ENCODE data around the gene PPM1D.
A peak's percentile ranks its signal among the peaks of the same experiment; 100 is the strongest.
"Not testable (repeated sequence)": the region's sequence is repeated elsewhere in the genome, so short reads cannot be mapped to it uniquely, and the experiment has no call there.

The PPM1D gene

DNA sequence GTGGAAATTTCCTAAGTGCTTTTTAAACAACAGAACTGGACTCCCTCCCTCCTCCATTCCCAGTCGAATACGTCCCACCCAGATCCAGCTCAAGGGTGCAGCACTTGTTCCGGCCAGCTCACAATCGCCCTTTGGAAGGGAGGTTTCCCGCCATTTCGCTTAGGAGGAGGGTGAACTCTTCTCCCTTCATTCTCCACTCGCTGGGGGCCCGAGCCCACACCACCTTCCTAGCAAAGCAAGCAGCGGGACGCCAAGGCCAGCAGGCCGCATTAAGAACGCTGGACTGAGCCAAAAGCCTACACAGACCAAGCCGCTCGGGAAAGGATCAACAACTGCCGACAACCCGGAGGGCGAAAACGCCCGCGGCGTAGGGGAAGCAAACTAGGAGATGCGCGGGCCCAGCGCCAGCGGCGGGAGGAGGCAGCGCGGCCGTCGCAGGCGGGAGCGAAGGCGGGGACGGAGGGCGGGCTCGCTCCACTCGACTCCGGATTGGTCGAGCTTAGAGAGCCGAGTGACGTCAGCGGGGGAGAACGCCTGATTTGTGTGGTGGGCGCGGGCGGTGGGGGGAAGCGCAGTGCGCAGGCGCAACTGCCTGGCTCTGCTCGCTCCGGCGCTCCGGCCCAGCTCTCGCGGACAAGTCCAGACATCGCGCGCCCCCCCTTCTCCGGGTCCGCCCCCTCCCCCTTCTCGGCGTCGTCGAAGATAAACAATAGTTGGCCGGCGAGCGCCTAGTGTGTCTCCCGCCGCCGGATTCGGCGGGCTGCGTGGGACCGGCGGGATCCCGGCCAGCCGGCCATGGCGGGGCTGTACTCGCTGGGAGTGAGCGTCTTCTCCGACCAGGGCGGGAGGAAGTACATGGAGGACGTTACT, at the start of gene PPM1D:
PPM1D (plus strand) TSS at position 574 of the 870 bp plus-strand sequence; CDS start at position 796, 222 bp downstream.
- TF ChIP-seq, protein P1, sequence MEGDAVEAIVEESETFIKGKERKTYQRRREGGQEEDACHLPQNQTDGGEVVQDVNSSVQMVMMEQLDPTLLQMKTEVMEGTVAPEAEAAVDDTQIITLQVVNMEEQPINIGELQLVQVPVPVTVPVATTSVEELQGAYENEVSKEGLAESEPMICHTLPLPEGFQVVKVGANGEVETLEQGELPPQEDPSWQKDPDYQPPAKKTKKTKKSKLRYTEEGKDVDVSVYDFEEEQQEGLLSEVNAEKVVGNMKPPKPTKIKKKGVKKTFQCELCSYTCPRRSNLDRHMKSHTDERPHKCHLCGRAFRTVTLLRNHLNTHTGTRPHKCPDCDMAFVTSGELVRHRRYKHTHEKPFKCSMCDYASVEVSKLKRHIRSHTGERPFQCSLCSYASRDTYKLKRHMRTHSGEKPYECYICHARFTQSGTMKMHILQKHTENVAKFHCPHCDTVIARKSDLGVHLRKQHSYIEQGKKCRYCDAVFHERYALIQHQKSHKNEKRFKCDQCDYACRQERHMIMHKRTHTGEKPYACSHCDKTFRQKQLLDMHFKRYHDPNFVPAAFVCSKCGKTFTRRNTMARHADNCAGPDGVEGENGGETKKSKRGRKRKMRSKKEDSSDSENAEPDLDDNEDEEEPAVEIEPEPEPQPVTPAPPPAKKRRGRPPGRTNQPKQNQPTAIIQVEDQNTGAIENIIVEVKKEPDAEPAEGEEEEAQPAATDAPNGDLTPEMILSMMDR (conservative IDR thresholded peaks at IDR 0.05): no peak
- H3K27ac ChIP-seq: peak within 1 kb of the TSS; percentile 89

DNA sequence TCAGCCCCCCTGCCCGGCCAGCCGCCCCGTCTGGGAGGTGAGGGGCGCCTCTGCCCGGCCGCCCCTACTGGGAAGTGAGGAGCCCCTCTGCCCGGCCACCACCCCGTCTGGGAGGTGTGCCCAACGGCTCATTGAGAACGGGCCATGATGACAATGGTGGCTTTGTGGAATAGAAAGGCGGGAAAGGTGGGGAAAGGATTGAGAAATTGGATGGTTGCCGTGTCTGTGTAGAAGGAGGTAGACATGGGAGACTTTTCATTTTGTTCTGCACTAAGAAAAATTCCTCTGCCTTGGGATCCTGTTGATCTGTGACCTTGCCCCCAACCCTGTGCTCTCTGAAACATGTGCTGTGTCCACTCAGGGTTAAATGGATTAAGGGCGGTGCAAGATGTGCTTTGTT, 47.7 kb upstream of the PPM1D start:
- not testable (repeated sequence) for H3K27ac ChIP-seq

DNA sequence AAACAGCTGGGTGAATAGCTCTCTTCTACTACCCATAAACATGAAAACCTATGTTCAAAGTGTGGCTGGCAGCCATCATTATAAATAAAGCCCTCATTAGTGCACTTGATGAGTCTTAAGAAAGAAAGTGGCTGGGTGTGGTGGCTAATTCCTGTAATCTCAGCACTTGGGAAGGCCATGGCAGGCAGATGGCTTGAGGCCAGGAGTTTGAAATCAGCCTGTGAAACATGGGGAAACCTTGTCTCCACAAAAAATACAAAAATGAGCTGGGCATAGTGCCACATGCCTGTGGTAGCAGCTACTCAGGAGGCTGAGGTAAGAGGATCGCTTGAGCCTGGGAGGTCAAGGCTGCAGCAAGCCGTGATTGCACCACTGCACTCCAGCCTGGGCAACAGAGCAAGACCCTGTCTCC, 45.6 kb upstream of the PPM1D start:
- TF ChIP-seq, protein P1 (conservative IDR thresholded peaks at IDR 0.05): no peak
- no peak overlapping the region for H3K27ac ChIP-seq

DNA sequence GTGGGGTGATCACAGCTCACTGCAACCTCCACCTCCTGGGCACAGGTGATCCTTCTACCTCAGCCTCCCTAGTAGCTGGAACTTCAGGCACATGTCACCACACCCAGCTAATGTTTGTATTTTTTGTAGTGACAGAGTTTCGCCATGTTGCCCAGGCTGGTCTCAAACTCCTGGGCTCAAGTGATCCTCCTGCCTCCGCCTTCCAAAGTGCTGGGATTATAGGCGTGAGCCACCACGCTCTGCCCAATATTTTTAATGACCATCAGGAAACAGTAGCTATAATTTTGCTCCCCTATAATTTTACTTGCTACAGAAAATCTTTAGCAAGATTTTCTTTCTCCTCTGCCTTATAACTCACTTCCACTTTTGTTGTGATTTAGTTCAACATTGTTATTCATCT, 44.2 kb upstream of the PPM1D start:
- TF ChIP-seq, protein P1 (conservative IDR thresholded peaks at IDR 0.05): no peak
- H3K27ac ChIP-seq: no peak overlapping the region

DNA sequence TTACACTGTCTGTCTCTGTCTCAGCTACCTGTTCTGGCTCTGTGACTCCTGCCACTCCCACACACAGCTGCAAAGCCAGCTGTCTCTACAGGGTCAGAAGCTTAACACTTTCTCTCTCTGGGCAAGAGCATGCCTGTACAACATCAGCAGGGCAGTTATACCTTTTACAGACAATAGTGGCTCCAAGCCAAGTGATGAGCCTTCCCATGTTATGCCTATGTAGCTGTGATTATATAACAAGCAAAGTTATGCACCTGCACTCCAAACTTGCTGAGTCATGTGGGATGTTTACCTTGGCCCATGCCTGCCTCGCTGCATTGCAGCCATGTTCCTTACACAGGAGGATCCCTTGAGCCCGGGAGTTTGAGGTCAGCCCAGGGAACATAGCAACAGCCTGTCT, 42.2 kb upstream of the PPM1D start:
- TF ChIP-seq, protein P1 (conservative IDR thresholded peaks at IDR 0.05): no peak
- no peak overlapping the region for H3K27ac ChIP-seq

DNA sequence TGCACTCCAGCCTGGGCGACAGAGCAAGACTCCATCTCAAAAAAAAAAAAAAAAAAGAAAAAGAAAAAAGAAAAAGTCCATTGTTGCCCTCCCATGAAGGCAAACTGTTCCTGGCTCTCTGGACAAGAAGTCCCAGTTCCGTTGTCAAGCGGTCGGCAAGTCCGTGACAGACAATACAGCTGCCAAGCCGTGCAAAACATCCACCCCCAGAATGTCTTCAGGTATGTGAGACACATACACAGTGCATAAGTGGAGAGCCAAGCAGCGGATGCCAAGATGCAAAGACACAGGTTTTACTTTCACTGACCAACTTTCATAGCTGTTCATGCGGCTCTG, 40.4 kb upstream of the PPM1D start:
- TF ChIP-seq, protein P1 (conservative IDR thresholded peaks at IDR 0.05): no peak
- no peak overlapping the region for H3K27ac ChIP-seq

DNA sequence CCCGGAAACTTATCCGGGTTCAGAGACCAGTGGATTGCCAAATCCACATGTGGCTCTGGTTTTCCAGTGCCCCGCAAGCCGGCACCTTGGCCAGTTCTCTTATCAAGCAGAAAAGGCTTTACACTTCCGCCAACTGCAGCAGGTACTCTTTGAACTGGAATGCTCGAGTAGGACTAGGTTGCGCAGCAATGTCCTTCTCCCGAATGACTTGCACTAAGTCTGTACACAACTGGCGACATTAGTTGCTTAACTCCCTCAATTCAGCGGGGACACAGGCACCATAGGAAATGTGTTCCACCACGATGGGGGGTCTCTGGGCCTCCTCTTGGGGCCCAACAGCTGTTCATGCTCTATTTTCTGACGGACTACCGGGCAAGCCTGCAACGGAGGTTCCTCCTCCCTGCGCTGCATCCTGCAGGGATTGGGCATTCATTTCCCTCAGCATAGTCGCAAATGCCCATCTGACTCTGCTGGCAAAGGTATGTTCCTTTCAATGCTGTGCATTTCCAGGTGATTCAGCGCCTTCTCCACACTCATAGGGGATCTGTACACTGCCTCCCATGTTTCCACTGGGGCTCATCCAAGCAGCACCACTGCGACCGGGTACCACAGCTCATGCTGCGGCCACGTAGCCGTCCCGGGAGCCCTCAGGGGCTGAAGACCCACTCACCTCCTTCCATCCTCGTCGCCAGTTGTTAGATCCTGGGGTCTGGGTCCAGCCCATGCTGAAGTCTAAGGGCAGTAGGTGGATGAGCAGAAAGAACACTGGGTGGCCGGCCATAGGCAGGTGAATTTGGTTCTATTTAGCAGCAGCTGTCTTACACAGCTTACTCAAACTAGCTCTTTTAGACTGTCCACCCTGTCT, 39.8 kb upstream of the PPM1D start:
- TF ChIP-seq, protein P1 (conservative IDR thresholded peaks at IDR 0.05): no peak
- H3K27ac ChIP-seq: no peak overlapping the region
